ENCODE measurements around the gene AMOTL2. TPM values are rescaled to one million over a fixed set of nuclear protein-coding genes. Genes with fewer than 3 reads are reported as not detected.

The AMOTL2 gene
- total and polyA plus RNA-seq, 10 of the 15 experiments (the other 5 are each of a cell fraction or from before 2014, with no cell fraction given): 0.20 to 0.33 TPM; not detected in 8

DNA sequence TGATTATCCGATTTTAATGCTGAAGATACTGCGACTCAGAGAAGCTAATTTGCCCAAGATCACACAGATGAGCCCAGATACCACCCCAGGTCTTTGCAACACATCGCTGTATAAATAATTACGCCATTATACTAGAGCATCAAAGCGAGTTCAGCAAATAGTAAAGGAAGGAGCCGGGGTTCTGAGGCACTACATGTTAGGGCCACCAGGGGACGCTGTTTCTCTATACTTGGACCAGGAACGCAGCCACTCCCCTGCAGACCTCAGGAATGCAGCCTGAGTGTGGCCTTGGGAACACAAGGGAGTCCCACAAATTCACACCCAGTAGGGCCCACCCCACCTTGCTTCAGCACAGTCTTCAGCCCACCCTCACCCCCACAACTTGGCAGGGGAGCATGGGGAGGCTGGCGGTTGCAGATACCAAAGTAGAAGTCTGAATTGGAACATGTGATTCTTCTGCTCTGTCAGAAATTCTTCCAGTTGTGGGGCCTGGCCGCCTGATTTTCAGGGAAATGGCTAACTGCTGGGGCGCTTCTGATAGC is 65.8 kb downstream of the AMOTL2 start:
- Histone ChIP-seq H3K27ac (ENCODE audit: control insufficient read depth, insufficient read depth) (no peak overlapping the region), H3K9me3 (replicated peaks; ENCODE audit: control insufficient read depth, insufficient read depth, low read length) (no peaks in the 10 kb centered on the region), H3K9ac (ENCODE audit: control insufficient read depth, insufficient read depth, low read length) (no peak overlapping the region), H4K20me1 (ENCODE audit: control insufficient read depth, insufficient read depth) (no peaks in the 10 kb centered on the region; the same call in 1 of the 2 replicates), H3K36me3 (ENCODE audit: control insufficient read depth in 2 of 2, insufficient read depth in 2 of 2, low read length in 1 of 2) (no peaks in the 10 kb centered on the region), H3K4me2 (ENCODE audit: control insufficient read depth, insufficient read depth) (no peak overlapping the region), H2AFZ (ENCODE audit: control insufficient read depth, low read depth, low read length) (no peak overlapping the region), H3K4me1 (ENCODE audit: control insufficient read depth, insufficient read depth, low read length) (no peaks in the 10 kb centered on the region), H3K27me3 (replicated peaks in 1 of 2; ENCODE audit: control insufficient read depth in 2 of 2, insufficient read depth in 2 of 2, low read length in 1 of 2) (peaks cover 4 to 7% of the 10 kb centered on the region in 2 experiments), H3K4me3 (no peak overlapping the region), H3K79me2 (ENCODE audit: control insufficient read depth, insufficient read depth, low read length) (no peaks in the 10 kb centered on the region)
- ATAC-seq (peak; percentile 95), FAIRE-seq (peak; percentile 93), DNase-seq (ENCODE audit: low read depth, low spot score) (peak; percentile 8)
- intact Hi-C loops (cut with micrococcal nuclease; ENCODE audit: unreplicated experiment): loop anchor here (1.0 to 5.0 kb wide), 2 partner anchors 96 to 166 kb away; no protein-coding TSS in a partner anchor
- RAD21 ChIA-PET (ENCODE audit: unreplicated experiment): interaction anchor here (0.8 to 2.7 kb wide), 4 partner anchors 96 to 169 kb away, joined by 4 to 17 read pairs (median 7); no protein-coding TSS in a partner anchor
- in situ Hi-C loops (cut with MboI): loop anchor here (5.0 kb wide), 1 partner anchor 164 kb away; no protein-coding TSS in a partner anchor
- no TSS peak for BruUV-seq (replicated peaks)
- CTCF ChIA-PET: interaction anchor here (0.6 to 5.1 kb wide), 19 partner anchors 9 to 198 kb away, joined by 3 to 83 read pairs (median 4); no protein-coding TSS in a partner anchor
- TF ChIP-seq, protein P1, sequence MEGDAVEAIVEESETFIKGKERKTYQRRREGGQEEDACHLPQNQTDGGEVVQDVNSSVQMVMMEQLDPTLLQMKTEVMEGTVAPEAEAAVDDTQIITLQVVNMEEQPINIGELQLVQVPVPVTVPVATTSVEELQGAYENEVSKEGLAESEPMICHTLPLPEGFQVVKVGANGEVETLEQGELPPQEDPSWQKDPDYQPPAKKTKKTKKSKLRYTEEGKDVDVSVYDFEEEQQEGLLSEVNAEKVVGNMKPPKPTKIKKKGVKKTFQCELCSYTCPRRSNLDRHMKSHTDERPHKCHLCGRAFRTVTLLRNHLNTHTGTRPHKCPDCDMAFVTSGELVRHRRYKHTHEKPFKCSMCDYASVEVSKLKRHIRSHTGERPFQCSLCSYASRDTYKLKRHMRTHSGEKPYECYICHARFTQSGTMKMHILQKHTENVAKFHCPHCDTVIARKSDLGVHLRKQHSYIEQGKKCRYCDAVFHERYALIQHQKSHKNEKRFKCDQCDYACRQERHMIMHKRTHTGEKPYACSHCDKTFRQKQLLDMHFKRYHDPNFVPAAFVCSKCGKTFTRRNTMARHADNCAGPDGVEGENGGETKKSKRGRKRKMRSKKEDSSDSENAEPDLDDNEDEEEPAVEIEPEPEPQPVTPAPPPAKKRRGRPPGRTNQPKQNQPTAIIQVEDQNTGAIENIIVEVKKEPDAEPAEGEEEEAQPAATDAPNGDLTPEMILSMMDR (IDR thresholded peaks at IDR 0.05 in 2 of 3, conservative IDR thresholded peaks at IDR 0.05 in 1 of 3; ENCODE audit: control insufficient read depth in 2 of 3, extremely low read depth in 1 of 3, insufficient read depth in 1 of 3, low read depth in 3 of 3, low read length in 3 of 3): peak; percentile 96 to 99 (median 99)
- TF ChIP-seq RAD21 (IDR thresholded peaks at IDR 0.05; ENCODE audit: insufficient read depth, low read depth, low read length) (peak; percentile 93), YY1 (IDR thresholded peaks at IDR 0.05; ENCODE audit: low read depth, low read length) (peak; percentile 62; the same call in 1 of the 2 replicates), SMC3 (IDR thresholded peaks at IDR 0.05; ENCODE audit: borderline replicate concordance, low read length) (peak; percentile 95), RELA (IDR thresholded peaks at IDR 0.05; ENCODE audit: borderline replicate concordance, partially characterized antibody) (peak; percentile 37), RB1 (IDR thresholded peaks at IDR 0.05; ENCODE audit: borderline replicate concordance) (peak; percentile 58; the same call in 1 of the 2 replicates), CBFB (IDR thresholded peaks at IDR 0.05; ENCODE audit: low read depth) (no peak), POU2F2 (IDR thresholded peaks at IDR 0.05; ENCODE audit: borderline replicate concordance, low read depth, low read length) (0 out of 3 replicates have a peak, but pooled peaks have one; percentile 35)
- TF ChIP-seq, protein P2, sequence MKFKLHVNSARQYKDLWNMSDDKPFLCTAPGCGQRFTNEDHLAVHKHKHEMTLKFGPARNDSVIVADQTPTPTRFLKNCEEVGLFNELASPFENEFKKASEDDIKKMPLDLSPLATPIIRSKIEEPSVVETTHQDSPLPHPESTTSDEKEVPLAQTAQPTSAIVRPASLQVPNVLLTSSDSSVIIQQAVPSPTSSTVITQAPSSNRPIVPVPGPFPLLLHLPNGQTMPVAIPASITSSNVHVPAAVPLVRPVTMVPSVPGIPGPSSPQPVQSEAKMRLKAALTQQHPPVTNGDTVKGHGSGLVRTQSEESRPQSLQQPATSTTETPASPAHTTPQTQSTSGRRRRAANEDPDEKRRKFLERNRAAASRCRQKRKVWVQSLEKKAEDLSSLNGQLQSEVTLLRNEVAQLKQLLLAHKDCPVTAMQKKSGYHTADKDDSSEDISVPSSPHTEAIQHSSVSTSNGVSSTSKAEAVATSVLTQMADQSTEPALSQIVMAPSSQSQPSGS (IDR thresholded peaks at IDR 0.05; ENCODE audit: low read length): no peak
- WGBS (ENCODE audit: insufficient coverage, insufficient replicate concordance, low lambda C conversion rate, missing lambda C conversion rate): 9% methylated on average over 11 of the region's 11 CpGs
- POLR2A ChIA-PET: interaction anchor here (0.6 to 0.7 kb wide), 3 partner anchors 9 to 584 kb away, joined by 4 to 5 read pairs (median 4); no protein-coding TSS in a partner anchor
- SMC1A ChIA-PET (ENCODE audit: uncharacterized antibody, unreplicated experiment): interaction anchor here (0.6 to 2.5 kb wide), 7 partner anchors 93 to 183 kb away, joined by 3 to 26 read pairs (median 4); no protein-coding TSS in a partner anchor
